Ishikawa (cell line): ENCODE data around the gene RAI1.
A peak's percentile ranks its signal among the peaks of the same experiment; 100 is the strongest.

Experiments
- EP300 ChIP-seq: IDR thresholded peaks from 2 replicates; pipeline ENCODE4 v1.6.1; 2012; ENCODE audit warnings: borderline replicate concordance
- RAD21 ChIP-seq: IDR thresholded peaks from 2 replicates; pipeline ENCODE4 v1.6.1; 2012; ENCODE audit warnings: low read depth
- TCF12 ChIP-seq: IDR thresholded peaks from 2 replicates; pipeline ENCODE4 v1.6.1; 2012; ENCODE audit warnings: low read depth
- TF ChIP-seq, protein P1 (sequence below): IDR thresholded peaks from 2 replicates; pipeline ENCODE4 v1.6.1; 2012

DNA sequence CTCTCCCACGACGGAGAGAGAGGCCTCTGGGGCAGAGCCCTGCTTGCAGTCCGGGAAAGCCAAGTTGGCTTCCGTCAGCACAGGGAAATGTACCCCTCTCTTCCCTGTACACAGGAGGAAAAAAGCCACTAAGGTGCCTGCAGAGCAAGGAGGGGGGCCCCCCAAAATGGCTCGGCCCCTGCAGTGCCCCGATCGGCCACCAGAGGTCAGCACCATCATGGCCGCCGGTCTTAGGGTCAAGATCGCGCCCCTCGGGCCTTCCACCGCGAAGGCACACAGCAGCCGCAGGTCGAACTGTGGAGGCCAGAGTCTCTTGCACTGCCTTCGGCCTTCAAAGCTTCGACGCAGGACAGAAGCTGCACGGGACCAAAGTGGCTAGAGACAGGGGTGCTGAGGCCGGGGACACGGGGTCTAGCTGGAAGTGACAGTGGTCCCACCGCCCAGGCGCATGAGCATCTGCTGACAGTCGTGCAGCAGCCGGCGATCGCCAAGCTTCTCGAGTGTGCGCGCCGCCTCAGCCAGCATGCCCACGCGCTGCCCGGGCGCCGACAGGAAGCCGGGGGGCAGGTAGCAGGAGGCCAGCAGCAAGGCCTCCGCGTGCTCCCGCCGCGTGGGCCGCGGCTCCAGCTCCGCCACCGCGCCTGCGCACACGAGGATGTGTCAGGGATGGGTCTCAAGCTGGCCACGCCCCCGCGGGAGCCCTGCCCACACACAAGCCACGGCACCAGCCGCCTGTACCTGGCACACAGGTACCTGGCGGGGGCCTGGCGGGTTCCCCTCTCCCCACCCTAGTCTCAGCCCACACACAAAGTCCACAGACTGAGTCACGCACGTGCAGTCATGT is 131.2 kb downstream of the RAI1 start:
- TF ChIP-seq, protein P1, sequence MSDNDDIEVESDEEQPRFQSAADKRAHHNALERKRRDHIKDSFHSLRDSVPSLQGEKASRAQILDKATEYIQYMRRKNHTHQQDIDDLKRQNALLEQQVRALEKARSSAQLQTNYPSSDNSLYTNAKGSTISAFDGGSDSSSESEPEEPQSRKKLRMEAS: no peak
- no peak; the same call in 1 of the 2 replicates for TF ChIP-seq EP300
- peak; percentile 80 for TF ChIP-seq RAD21
- TF ChIP-seq TCF12: no peak; the same call in 1 of the 2 replicates
